Measurements from ENCODE around the gene CASKIN1.
A peak's percentile ranks its signal among the peaks of the same experiment; 100 is the strongest.

CASKIN1 gene

GRCh38 chr16:2149630-2150417 is 46.6 kb downstream of the CASKIN1 start:
- peak; percentile 22 for DNase-seq (ENCODE audit: low read depth)
- H3K4me3 ChIP-seq (ENCODE audit: low read length) = no peak overlapping the region
- no peak for TF ChIP-seq CTCF (IDR thresholded peaks at IDR 0.05; ENCODE audit: insufficient read depth, low read depth, low read length, missing control alignments)

- H3K4me3 ChIP-seq (ENCODE audit: low read length) = peak overlapping the region; percentile 24
- peak; percentile 29 for DNase-seq (ENCODE audit: low read depth)
- TF ChIP-seq CTCF (IDR thresholded peaks at IDR 0.05; ENCODE audit: insufficient read depth, low read depth, low read length, missing control alignments) = no peak
Observed at GRCh38 chr16:2148714-2149629, 47.4 kb downstream of the CASKIN1 start.

GRCh38 chr16:2147981-2148671 is 48.3 kb downstream of the CASKIN1 start, which contains the start of gene RAB26:
TSS of gene RAB26 (plus strand) at chr16:2148625. CDS start at chr16:2148784, 159 bp downstream.
- no peak for TF ChIP-seq CTCF (IDR thresholded peaks at IDR 0.05; ENCODE audit: insufficient read depth, low read depth, low read length, missing control alignments)
- peak within 1 kb of the TSS; percentile 24 for H3K4me3 ChIP-seq (ENCODE audit: low read length)
- peak; percentile 75 for DNase-seq (ENCODE audit: low read depth)

GRCh38 chr16:2147378-2147777 is 49.0 kb downstream of the CASKIN1 start:
- DNase-seq (ENCODE audit: low read depth) = no peak
- no peak for TF ChIP-seq CTCF (IDR thresholded peaks at IDR 0.05; ENCODE audit: insufficient read depth, low read depth, low read length, missing control alignments)
- H3K4me3 ChIP-seq (ENCODE audit: low read length) = no peak overlapping the region

GRCh38 chr16:2145843-2146242 is 50.6 kb downstream of the CASKIN1 start:
- no peak for TF ChIP-seq CTCF (IDR thresholded peaks at IDR 0.05; ENCODE audit: insufficient read depth, low read depth, low read length, missing control alignments)
- no peak overlapping the region for H3K4me3 ChIP-seq (ENCODE audit: low read length)
- no peak for DNase-seq (ENCODE audit: low read depth)

- no peak overlapping the region for H3K4me3 ChIP-seq (ENCODE audit: low read length)
- no peak for DNase-seq (ENCODE audit: low read depth)
- no peak for TF ChIP-seq CTCF (IDR thresholded peaks at IDR 0.05; ENCODE audit: insufficient read depth, low read depth, low read length, missing control alignments)
Observed at GRCh38 chr16:2143878-2144485, 52.4 kb downstream of the CASKIN1 start.

Measured in epithelial cell of esophagus (primary cell).